Activated CD4-positive, alpha-beta T cell treated with anti-CD3 and anti-CD28 coated beads, Interleukin-2, amount 50 U/mL, for 16 hours (primary cell): ENCODE measurements around the gene PIMREG.
"Not testable (repeated sequence)": the region's sequence is repeated elsewhere in the genome, so short reads cannot be mapped to it uniquely, and the experiment has no call there.

Experiments used
- DNase-seq: peaks from one replicate; pipeline ENCODE4 v3.0.0-alpha.2; 2020

The PIMREG gene

DNA sequence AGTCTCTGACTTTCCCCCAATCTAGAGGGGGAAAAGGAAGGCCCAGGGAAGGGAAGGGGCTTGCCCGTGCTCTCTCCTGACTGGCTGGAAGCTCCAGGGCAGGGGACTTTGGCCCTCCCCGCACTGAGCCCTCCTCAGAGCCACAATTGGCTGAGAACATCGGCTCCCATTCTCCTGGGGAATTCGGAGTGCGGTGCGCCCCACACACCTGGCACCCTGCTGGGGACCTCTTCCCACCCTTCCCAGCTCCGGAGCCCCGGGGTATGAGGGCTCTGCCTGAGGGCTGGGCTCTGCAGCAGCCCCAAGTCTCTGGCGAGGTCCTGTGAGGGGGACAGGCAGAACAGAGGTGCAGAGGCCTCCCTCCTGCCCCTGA, 36.0 kb downstream of the PIMREG start:
- no peak for DNase-seq

DNA sequence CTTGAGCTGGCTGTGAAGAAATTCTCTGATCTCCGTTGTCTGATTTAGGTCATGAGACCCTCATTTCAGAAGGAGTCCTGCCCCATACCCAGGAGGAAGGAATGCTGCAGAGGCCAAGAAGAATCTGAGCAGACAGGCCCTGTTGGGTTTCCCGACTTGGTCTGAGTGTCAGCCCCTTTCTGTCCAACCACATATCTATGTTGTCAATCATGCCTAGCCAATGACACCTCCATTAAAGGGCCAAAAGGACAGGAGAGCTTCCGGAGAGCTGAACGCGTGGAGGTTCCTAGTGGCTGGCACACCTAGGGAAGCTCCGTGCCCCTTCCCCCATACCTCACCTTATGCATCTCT, 37.8 kb downstream of the PIMREG start:
- no peak for DNase-seq

DNA sequence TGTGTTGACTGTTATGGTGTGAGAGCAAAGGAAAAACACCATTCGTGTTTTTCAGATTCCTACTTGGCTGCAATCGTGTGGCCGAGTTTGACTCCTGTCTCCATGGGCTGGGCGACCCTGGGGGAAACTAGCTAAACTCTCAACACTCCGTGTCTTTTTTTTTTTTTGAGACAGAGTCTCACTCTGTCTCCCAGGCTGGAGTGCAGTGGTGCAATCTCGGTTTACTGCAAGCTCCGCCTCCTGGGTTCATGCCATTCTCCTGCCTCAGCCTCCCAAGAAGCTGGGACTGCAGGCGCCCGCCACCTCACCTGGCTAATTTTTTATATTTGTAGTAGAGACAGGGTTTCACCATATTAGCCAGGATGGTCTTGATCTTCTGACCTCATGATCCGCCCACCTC, 38.5 kb downstream of the PIMREG start:
- DNase-seq: not testable (repeated sequence)

DNA sequence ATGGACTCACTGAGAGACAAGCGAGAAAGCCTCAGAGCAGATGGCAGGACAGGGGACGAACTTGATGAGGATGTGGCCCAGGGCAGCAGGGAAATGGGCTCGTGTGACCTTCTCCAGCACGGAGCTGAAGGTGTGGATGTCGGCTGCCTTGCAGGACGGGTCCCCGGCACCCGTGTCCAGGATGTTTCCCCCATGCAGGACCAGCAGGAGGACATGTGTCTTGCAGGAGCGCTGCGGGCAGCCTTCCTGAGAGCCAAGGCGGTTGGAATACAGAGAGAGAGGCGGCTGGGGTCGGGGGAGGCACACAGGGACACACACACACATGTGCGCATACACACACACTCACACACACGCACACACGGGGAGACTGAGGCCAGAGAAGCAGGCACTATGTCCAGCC, 39.3 kb downstream of the PIMREG start:
- no peak for DNase-seq

DNA sequence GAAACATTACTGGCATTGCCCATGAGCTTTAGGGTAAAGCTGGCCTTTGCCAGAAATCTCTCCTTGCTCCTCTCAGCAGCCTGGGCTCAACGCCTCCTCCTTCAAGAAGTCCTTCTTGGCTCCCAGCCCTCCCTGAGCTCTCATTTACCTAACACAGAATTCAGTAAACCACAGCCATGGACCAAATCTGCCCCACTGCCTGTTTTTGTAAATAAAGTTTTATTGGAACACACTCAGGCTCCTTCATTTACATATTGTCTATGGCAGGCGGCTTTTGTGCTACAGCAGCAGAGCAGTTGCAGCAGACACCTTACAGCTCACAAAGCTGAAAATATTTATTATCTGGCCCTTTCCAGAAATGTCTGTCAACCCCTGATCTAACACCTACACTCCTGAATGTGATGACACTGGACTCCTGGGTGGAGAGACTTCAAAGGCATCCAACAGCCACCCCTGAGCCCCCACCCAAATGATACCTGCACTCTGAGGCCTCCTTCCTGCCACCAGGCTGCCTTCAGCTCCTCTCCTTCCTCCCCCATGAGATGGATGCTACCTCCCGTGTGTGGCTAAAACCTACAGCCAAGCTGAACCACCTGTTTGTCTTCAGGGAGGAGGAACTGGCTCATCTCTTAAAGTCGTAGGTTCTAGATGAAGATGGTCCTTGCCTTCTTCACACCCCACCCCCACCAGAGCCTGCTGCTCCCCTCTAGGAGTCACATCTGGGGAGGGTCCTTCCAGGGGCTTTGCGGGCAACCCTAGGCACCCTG, 41.6 kb downstream of the PIMREG start:
- no peak for DNase-seq

DNA sequence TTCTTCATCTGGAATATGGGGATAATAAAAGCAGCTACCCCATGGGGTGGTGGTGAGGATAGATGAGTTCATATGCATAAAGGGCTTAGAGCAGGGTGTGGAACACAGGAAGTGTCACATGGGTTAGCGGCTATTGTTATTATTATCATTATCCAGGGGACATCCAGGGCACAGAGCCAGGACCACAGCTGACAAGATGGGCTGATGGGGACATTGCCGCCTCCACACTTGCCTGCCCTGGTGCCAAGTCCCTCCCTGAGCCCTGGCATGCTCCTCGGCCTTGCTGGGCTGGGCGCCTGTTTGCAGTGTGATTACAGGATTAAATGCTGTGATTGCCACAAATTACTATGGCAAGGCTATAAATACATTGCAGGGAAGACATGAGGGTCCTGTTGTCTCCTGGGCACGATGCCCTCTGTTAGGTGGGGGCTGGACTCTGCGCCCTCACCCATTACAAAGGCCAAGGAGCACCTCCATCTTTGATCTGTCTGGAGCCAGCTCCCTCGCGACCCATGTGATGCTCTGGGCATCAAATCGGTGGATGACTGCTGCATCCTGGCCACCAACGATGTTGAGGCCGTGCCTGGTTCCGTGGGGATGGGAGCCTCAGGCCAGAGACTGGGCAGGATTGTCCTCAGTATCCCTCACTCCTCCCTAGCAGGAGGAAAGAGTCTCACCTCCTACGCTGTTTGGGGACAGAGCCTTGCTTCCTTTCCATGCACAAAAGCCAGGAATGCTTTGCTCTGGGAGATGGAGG, 43.2 kb downstream of the PIMREG start:
- DNase-seq: no peak

DNA sequence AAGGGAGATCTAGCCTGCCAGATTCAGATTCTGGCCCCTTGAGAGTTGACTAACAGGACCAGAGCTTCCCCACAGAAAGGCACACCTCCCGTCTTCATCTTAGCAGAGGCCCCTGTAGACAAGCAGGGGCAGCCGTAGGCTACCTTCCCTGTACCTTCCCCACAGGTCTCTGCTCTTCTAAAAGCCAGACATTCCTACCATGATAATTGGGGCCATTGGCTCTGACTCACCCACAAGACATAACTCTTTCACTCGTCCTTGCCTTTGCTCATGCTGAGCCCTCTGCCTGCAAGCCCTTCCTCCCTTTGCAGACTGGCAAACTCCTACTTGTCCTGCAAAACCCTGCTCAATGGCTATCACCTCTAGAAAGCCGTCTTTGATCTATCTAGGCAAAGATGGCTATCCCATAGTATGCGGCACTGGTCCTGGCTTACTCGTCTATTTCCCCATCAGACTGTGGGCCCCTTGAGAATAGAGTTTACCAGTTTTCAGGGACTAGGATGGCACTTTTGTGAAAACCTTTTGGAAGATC, 43.8 kb downstream of the PIMREG start:
- no peak for DNase-seq

DNA sequence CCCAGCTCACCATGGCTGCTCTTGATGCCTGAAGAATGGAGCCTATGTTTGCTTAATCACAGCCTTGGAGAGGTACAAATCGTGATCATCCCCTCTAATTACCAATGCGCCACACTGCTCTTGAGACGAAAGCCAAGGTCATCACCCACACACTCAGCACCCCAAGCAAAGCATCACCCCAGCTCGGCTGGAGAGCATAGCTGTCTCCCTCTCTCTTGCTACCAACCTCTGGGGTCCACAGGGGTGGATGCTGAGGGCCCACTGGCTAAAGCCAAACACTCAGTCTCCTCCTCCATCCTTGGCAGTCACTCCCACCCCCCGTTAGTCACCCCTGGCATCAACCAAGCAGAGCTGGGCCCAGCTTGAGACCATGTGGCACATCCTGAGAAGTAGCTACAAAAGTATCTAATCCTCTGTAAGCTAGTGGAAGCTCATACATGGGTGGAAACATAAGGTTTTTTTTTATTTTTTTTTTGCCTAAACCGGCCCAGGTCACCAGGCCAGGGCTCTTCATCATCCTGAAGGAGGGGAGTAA, 44.8 kb downstream of the PIMREG start:
- DNase-seq: no peak

DNA sequence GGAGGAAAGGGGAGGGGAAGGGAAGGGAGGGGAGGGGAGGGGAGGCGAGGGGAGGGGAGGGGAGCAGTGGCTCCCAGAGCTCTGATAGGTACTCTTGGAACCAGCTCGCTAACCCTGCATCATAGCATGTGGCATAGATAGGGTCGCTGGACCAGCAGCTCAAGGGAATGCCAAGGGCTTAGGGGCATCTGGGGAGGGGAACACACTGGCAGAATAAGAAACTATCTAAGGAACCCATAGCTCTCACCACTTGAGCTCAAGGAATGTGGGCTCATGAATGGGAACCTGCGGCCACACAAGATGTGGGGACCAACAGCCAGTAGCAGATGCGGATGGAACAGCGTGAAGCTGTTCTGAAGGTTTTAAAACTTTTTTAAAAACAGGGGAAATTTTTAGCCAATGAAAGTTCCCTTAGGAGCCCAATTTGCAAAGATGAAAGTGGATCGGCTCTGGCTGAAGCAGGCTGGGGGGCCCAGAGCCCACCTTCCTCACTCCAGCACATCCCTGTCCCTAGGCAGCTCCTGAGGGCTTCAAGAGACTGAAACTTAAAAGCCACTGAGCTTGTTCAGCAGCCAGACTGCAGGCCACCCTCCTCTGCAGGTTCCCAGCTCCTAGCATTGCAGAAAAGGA, 46.9 kb downstream of the PIMREG start:
- no peak for DNase-seq

DNA sequence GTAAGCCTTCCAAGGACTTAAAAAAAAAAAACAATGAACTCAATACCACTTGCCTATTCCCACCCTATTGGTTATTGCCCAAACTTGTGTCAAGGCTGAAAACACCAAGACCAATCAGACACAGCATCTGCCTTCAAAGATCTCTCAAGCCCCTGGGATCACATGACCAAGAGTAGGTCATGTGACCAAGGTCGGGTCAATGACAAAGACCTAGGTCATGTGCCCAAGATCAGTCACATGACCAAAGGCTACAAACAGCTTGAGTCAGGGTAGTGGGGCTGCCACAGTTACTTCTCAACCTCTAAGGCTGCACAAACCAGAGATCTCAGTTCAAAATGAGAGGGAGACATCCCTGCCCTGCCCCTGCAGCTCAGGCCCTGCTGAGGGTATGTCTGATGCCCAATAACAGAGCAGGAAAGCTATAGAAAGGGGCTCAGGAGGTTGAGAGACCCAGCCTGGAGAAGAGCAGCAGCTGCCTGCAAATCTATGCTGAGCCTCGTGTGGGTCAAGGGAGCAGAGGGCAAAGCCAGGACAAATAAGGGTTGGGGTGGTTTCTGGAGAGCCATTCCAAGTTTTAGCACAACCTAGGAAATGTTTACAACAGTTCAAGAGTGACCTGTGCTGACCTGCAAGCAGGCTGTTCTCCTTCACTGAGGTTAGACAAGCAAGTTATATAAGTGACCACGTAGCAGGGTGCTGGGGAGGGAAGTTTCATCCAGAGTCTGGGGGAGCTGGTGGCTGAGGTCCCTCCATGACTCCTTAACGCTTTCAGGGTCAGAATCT, 48.8 kb downstream of the PIMREG start:
- no peak for DNase-seq

DNA sequence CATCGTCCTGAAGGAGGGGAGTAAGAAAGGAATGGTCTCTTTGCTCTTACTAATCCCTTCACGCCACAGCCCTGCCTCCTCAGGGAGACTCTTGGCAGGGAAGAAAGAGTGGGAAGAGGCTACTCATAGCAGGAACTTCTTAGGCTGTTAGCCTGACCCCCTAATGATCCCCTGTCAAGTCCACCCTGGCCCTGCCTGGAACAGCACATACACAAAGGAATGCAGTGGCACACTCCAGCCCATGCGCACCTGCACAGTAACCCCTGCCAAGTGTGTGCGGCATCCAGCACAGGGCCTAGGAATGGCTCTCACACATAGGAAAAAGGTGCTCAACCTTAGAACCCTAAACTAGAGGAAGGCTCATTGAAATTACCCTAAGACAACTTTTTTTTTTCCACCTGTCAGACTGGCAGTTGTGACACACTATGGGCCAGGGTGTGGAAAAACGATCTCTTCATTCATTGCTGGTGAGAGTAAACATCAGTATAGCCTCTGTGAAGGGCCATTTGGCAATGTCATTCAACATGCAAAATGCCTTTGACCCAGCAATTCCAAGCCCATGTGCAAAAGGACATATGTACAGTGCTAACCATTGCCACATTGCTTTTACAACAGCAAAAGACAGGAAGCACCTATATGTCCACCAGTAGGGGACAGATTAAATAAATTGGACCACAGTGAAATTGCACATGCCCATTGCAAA, 50.1 kb downstream of the PIMREG start:
- no peak for DNase-seq

DNA sequence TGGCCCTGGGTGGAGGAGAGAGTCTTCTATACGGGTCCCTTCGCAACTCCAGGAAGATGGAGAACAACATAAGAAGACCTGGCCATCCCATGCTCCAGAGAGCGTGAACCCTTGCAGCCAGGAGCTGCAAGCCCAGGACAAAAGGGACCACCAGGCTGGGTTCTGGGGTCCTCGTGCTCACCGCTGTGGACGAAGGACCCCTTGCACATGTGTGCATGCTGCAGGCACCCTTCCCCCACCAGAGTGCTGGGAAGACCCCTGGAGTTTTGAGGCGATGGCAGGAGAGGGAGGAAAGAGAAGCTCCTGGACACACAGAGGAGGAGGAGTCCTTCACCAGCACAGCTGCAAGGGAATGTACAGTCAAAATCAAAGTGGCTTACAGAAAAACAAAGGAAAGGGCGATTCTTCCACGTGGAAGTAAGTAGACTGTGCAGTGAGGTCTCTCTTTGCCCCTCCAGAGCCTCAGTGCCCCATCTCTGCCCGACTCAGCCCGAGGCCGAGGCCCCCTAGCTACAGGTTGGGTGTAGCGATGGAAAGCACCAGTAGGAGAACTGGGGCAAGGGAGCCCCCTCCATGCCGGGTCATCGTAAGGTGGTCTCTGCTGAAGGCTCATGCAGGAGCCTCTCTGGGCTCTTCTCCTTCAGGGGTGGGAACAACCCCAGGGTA, 51.3 kb downstream of the PIMREG start:
- DNase-seq: no peak

DNA sequence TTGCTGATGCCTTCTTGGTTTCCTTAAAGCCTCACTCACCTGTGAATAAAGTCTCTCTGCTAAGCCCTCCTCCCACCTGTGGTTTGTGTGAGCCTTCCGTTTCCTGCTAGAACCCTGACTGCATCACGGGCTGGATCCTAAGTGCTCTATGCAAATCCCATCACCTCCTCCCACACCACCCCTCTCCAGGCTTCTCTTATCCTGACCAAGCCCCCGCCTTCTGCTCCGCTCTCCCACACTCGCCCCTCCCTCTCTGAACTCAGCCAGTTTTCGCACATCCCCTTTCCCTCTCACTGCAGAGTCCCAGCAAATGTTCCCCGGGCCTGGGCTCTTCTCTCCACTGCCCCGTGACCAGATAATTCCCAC, 51.8 kb downstream of the PIMREG start:
- DNase-seq: peak; percentile 3

DNA sequence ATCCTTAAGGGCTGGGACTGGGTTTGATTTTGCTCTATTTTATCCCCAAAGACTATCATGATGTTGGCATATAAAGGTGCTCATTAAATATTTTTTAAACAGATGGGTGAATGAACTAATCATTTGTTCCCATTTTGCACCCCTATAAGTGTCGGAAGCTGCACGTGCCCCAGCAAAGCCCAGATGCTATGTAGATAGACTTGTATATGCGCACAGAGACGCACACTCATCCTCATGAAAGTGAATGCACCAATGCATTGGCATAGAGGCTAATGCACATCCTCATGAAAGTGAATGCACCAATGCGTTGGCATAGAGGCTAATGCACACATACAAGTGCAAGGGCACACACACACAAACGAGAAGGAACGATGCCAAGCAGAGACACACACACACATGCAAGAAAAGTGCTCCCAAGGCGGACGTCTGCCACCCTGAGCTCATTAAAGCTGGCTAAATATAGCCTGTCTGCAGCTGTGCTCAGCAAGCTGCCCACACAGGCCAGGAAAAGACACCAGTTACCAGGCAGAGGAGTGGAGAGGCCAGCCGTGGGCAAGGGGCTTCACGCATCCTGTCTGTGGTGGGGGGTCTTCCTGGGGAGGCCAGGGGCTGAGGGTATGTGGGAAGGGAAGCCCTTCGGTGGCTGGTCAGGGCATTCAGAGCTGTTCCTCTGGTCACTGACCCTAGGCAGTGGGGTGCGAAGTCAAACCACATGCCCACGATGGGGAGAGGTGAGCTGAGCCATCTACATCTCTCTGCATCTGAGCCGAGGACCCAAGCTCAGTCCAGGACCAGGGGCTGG, 52.6 kb downstream of the PIMREG start:
- DNase-seq: no peak

DNA sequence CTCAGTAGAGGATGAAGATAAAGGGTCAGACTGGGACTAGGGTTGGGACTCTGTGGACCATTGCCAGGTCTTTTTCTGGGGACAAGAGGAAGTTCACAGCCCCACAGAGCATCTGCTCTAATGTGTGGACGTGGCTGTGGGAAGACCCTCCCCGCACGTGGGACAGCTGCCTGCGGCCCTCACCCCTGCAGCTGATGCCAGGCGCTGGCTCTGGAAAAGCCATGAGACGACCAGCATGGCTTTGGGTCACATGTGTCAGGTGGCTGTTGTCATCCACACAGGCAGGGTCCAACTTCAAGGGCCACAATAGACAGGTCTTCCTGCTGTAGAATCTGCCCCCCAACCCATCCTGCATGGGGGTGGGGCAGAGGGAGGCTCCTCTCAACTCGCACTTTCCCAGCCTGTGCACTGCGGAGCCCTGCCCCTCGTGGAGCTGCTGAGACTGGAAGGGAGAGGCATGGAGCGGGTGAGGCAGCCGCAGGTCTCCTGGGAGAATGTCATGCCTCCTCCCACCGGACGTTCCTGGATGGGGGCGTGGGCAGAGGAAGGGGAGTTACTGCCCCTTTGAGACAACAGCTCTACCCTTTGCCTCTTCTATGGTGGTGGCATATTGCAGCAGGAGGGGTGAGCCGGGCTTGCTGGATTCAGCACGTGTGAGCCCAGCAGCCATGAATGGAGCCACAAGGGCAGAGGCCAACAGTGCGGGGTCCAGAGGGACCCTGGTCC, 53.4 kb downstream of the PIMREG start:
- no peak for DNase-seq

DNA sequence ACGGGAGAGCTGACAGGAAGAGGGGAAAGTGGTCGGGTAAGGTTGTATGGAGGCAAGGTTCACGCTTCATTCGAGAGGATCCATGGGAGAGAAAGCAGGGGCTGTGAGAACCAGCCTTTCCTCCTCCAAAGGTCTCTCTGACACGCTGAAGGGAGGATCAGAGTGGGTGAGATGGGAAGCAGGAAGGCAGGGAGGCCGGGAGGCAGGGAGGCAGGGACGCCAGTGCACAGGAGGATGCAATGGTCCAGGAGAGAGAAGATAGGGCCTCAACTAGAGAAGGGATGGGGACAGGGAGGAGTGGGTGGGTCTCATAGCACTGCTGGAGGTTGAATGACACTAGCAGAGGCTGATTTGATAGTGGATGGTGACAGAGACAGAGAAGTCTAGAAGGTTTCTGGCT, 54.1 kb downstream of the PIMREG start:
- no peak for DNase-seq

DNA sequence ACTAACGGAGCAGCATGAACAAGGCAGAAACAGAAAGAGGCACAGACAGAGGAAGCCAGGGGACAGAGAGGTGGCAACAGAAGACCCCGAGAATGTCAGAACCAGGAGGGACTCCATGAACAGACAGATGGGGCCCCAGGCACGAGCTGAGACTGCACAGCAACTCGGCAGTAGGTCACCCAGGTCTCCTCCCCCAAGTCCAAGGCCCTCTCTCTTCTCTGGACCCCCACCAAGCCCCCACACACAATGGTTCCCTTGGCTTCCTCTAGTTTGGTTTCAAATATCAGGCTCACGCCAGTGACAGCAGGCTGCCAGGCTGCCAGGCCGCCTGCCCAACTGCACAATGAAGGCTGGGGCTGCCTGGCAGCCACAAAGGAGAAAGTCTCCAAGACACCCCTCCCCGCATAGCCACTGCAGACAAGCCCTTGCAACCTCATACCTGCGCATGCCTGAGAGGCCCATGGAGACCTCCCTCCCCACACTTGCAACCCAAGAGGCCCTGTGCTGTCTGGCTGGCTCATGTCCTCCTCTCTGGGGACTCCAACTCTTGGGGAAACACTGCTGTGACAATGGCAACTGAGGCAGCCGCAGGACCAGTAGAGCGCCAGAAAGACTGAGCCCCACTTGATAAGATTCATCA, 54.8 kb downstream of the PIMREG start:
- no peak for DNase-seq
